Right ventricle myocardium inferior (tissue), 1 donor: Measurements from ENCODE around the gene VWA7. TPM values are rescaled to one million over a fixed set of nuclear protein-coding genes. Genes with fewer than 3 reads are reported as not detected.

Experiments
- ATAC-seq: fragments of 200-7000 bp; cut with Tn5 transposase; one replicate; pipeline ENCODE4 v1.9.1; 2020; ENCODE audit warnings: mild to moderate bottlenecking, moderate library complexity
- DNase-seq: peaks from one replicate; pipeline ENCODE4 v3.0.0; 2021; ENCODE audit errors: missing footprints
- intact Hi-C: fragments of 100-400 bp; cut with DNase I; formaldehyde crosslinking; loops from one replicate; pipeline ENCODE4 v1.11.0; 2022
- total RNA-seq: library from RNA; stranded (reverse); fragmentation: NEBNext Ultra II Directional; extraction: Animal tissue kit (Norgen Biotek cat#: 25700); gene quantifications from one replicate; pipeline ENCODE4 v1.2.1, GENCODE V29; 2021
- donor health status: DM: no; HTN: yes; CAD: no; lungs with severe emphysema.

Gene VWA7
- total RNA-seq, 1 donor from 2014 or later: 12.1 TPM

GRCh38 chr6:31723980-31724691 is 53.0 kb downstream of the VWA7 start:
- DNase-seq (peak; percentile 49), ATAC-seq (no peak)
- intact Hi-C loops: no loop called here

- ATAC-seq (no peak), DNase-seq (peak; percentile 49)
- intact Hi-C loops: no loop called here
Observed at GRCh38 chr6:31723245-31723979, 53.7 kb downstream of the VWA7 start, which contains the start of gene MPIG6B. Gene MPIG6B, plus strand, starts transcription at chr6:31723373. Its CDS starts 11 bp downstream, at chr6:31723384.

- no peak for DNase-seq
- intact Hi-C loops: no loop called here
- ATAC-seq: no peak
Observed at GRCh38 chr6:31722173-31722572, 55.0 kb downstream of the VWA7 start.

GRCh38 chr6:31721351-31722020 is 55.6 kb downstream of the VWA7 start, which contains the start of gene LY6G6C:
Gene LY6G6C, minus strand, starts transcription at chr6:31721746. Its CDS starts 67 bp downstream, at chr6:31721679.
- intact Hi-C loops: no loop called here
- DNase-seq: no peak

GRCh38 chr6:31720196-31720770 is 56.8 kb downstream of the VWA7 start:
- intact Hi-C loops: no loop called here
- ATAC-seq (no peak), DNase-seq (no peak)

More at GRCh38 chr6:31721351-31722020, 55.6 kb downstream of the VWA7 start, which contains the start of gene LY6G6C:
- ATAC-seq: no peak

- DNase-seq: no peak
- intact Hi-C loops: no loop called here
- no peak for ATAC-seq
Observed at GRCh38 chr6:31719001-31719400, 58.1 kb downstream of the VWA7 start.

- ATAC-seq: no peak
- intact Hi-C loops: no loop called here
- no peak for DNase-seq
Observed at GRCh38 chr6:31718265-31718664, 58.9 kb downstream of the VWA7 start.

- DNase-seq: peak; percentile 44
- intact Hi-C loops: no loop called here
- ATAC-seq: no peak
Observed at GRCh38 chr6:31717499-31718222, 59.5 kb downstream of the VWA7 start.

Other genes starting within 250 kb of the VWA7 start
- not detected for gene MCCD1, start 248.4 kb downstream of the VWA7 start, total RNA-seq
- gene DDX39B, start 235.3 kb downstream of the VWA7 start, total RNA-seq: 159 TPM
- gene ATP6V1G2, start 230.7 kb downstream of the VWA7 start, total RNA-seq: 2.2 TPM
- 10.8 TPM for gene NFKBIL1, start 229.7 kb downstream of the VWA7 start, total RNA-seq
- gene LTA, start 205.0 kb downstream of the VWA7 start, total RNA-seq: not detected
- 0.51 TPM for gene TNF, start 201.8 kb downstream of the VWA7 start, total RNA-seq
- 1.6 TPM for gene LTB, start 194.9 kb downstream of the VWA7 start, total RNA-seq
- 9.0 TPM for gene LST1, start 191.1 kb downstream of the VWA7 start, total RNA-seq
- 0.49 TPM for gene NCR3, start 184.3 kb downstream of the VWA7 start, total RNA-seq
- 22.1 TPM for gene AIF1, start 162.1 kb downstream of the VWA7 start, total RNA-seq
- 82.7 TPM for gene PRRC2A, start 156.6 kb downstream of the VWA7 start, total RNA-seq
- 260 TPM for gene BAG6, start 124.7 kb downstream of the VWA7 start, total RNA-seq
- 0.87 TPM for gene APOM, start 121.4 kb downstream of the VWA7 start, total RNA-seq
- 17.0 TPM for gene C6orf47, start 116.5 kb downstream of the VWA7 start, total RNA-seq
- gene GPANK1, start 112.3 kb downstream of the VWA7 start, total RNA-seq: 17.1 TPM
- gene CSNK2B, start 111.2 kb downstream of the VWA7 start, total RNA-seq: 97.3 TPM
- 3.9 TPM for gene LY6G5B, start 107.4 kb downstream of the VWA7 start, total RNA-seq
- 1.5 TPM for gene LY6G5C, start 96.3 kb downstream of the VWA7 start, total RNA-seq
- gene ABHD16A, start 74.0 kb downstream of the VWA7 start, total RNA-seq: 26.9 TPM
- not detected for gene LY6G6F, start 70.5 kb downstream of the VWA7 start, total RNA-seq
- gene LY6G6D, start 62.0 kb downstream of the VWA7 start, total RNA-seq: not detected
- gene LY6G6C, start 55.6 kb downstream of the VWA7 start, total RNA-seq: not detected
- 0.70 TPM for gene MPIG6B, start 54.0 kb downstream of the VWA7 start, total RNA-seq
- 40.6 TPM for gene DDAH2, start 48.0 kb downstream of the VWA7 start, total RNA-seq
- gene CLIC1, start 40.8 kb downstream of the VWA7 start, total RNA-seq: 102 TPM
- gene MSH5, start 37.3 kb downstream of the VWA7 start, total RNA-seq: 2.0 TPM
- 0.57 TPM for gene SAPCD1, start 14.7 kb downstream of the VWA7 start, total RNA-seq
- 29.7 TPM for gene VARS1, start 18.4 kb upstream of the VWA7 start, total RNA-seq
- gene LSM2, start 29.6 kb upstream of the VWA7 start, total RNA-seq: 24.6 TPM
- gene HSPA1L, start 38.0 kb upstream of the VWA7 start, total RNA-seq: 1.6 TPM
- gene HSPA1A, start 38.2 kb upstream of the VWA7 start, total RNA-seq: 298 TPM
- 215 TPM for gene HSPA1B, start 50.4 kb upstream of the VWA7 start, total RNA-seq
- gene NEU1, start 85.5 kb upstream of the VWA7 start, total RNA-seq: 25.6 TPM
- gene SLC44A4, start 101.7 kb upstream of the VWA7 start, total RNA-seq: not detected
- gene EHMT2, start 120.4 kb upstream of the VWA7 start, total RNA-seq: 16.8 TPM
- gene ZBTB12, start 124.8 kb upstream of the VWA7 start, total RNA-seq: 3.2 TPM
- 8.9 TPM for gene C2, start 150.4 kb upstream of the VWA7 start, total RNA-seq
- 8.8 TPM for gene CFB, start 168.8 kb upstream of the VWA7 start, total RNA-seq
- gene NELFE, start 181.6 kb upstream of the VWA7 start, total RNA-seq: 41.9 TPM
- 30.7 TPM for gene SKIC2, start 181.8 kb upstream of the VWA7 start, total RNA-seq
- 9.8 TPM for gene DXO, start 194.8 kb upstream of the VWA7 start, total RNA-seq
- gene C4A, start 204.7 kb upstream of the VWA7 start, total RNA-seq: 92.1 TPM
- 81.6 TPM for gene C4B, start 237.5 kb upstream of the VWA7 start, total RNA-seq